Measurements from ENCODE around the gene CD81.

CD81 gene

DNA sequence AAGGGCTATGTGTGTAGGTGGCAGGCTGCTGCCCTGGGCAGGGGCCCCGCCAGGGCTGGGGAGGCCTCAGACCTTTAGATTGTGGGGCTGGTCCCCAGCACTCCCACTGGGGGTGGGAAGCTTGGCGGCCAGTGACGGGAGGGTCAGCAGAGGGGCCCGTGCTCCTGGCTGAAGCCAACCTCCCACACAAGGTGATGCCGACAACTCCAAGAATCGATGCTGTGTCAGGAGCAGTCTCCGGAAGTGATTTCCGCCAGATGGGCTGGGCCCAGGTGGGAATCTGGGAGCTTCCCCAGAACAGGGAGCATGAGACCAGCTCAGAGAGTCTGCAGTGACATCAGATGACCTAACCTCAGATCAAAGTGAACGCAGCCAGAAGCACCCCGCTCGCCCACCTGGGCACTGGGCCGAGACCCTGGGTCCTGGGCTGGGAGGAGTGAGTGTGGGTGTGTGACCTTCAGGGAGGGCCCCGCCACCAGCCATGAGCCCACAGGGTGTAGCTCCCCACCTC, 59.5 kb downstream of the CD81 start:
- no peak for DNase-seq (ENCODE audit: low spot score)

- DNase-seq (ENCODE audit: low spot score), result no peak
Observed at GRCh38 chr11:2437516-2437915, 60.4 kb downstream of the CD81 start.

DNA sequence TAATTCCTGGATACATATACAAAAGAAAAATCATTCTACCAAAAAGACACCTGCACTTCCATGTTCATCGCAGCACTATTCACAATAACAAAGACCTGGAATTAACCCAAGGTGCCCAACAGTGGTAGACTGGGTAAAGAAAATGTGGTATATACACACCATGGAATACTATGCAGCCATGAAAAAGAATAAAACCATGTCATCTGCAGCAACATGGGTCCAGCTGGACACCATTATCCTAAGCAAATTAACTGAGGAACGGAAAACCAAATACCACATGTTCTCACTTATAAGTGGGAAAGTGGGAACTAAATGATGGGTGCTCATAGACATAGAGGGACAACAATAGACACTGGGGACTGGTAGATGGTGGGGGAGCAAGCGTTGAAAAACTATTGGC, 62.7 kb downstream of the CD81 start:
- no peak for DNase-seq (ENCODE audit: low spot score)

- no peak for DNase-seq (ENCODE audit: low spot score)
Observed at GRCh38 chr11:2440646-2441045, 63.5 kb downstream of the CD81 start.

DNA sequence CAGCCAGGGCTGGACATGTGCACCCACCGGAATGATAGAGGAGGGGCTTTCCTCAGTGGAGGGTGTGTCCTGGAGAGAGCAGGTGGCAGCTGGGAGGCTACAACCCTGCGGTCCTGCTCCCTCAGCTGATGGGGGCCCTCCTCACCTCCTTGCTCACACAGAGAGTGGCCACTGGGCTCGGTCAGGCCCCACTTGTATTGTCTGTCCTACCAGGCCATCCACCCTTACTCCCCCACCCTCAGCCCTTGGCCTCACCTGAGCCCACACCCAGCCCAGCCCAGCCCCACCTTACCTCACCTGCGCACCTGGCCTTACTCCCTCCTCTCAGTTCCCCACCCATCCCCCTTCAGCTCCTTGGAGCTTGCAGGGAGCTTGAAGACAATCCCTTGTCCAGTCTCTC, 64.1 kb downstream of the CD81 start:
- no peak for DNase-seq (ENCODE audit: low spot score)

DNA sequence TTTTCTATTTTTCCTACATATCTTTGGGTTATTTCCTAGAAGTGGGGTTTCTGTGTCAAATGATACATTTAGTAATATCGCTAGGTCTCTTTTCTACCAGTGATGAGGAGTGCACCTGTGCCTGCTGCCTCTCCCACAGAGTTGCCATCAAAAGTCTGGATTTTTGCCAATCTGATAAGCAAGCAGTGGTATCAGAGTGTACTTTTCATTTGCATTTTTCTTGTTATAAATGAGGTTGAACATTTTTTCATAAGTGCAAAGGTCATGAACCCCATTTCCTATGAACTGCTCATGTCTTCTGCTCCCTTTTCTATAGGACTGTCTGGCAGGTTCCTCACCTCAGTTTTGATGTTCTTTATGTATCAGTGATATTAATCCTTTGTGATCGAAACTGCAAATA, 65.5 kb downstream of the CD81 start:
- DNase-seq (ENCODE audit: low spot score), result no peak

DNA sequence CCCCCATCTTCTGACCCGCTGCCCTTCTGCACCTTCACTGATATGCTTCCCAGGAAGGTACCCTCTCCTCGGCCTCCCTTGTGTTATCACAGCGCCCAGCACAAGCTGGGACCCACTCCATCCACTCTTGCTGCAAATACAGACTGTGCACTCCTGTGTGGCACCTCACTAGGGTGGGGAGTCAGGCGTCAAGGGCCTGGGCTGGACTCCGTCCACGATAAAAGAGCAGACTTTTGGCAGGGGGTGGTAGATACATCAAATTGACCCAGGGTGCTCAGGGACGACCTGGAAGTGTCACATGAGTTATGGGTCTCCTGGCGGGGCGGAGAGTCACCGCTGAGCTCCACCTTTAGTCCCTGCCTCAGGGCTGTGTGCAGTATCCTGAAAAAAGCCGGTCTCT, 66.3 kb downstream of the CD81 start:
- DNase-seq (ENCODE audit: low spot score), result no peak

DNA sequence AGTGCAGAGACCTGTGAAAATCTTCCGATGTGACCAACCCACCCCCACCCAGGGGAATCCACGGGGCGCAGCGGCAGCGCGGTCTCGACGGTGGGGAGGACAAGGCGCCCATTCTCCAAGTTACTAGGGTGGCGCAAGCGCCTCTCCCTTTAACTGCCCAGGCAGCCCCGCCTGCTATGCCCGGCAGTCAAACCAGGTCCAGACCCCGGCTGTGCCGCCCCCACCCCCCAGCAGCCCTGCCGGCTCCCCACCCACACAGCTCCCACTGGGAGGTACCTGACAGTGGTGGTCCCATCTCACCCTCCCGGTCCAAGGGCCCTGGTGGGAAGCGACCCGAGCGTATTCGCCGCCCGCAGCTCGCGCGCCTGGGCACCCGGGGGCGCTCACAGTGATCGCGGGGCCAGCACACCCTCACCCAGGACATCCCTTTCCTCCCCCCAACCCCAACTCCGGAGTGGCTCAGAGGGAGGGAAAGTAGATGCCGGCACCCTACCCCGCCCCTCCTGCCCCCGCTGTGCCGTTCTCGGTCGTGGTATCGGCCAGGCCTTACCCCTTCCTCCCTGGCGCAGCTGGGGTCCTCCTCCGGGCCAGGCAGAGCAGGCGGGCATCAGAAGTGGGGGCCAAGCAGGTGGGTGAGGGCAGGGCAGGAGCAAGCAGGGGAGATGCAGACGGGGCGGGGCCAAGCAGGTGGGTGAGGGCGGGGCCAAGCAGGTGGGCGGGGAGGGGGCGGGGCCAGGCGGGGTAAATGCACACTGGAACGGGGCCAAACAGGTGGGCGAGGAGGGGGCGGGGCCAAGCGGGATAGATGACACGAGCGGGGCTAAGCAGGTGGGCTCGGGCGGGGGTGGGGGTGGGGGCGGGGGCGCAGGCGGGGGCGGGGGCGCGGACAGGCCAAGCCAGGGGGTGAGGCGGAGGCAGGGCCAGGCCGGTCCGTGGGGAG, 67.0 kb downstream of the CD81 start, which contains the start of gene TRPM5:
TSS of gene TRPM5 (minus strand) at position 634 of the 940 bp plus-strand sequence. CDS start 21,478 bp downstream, outside the sequence.
- DNase-seq (ENCODE audit: low spot score), result no peak

DNA sequence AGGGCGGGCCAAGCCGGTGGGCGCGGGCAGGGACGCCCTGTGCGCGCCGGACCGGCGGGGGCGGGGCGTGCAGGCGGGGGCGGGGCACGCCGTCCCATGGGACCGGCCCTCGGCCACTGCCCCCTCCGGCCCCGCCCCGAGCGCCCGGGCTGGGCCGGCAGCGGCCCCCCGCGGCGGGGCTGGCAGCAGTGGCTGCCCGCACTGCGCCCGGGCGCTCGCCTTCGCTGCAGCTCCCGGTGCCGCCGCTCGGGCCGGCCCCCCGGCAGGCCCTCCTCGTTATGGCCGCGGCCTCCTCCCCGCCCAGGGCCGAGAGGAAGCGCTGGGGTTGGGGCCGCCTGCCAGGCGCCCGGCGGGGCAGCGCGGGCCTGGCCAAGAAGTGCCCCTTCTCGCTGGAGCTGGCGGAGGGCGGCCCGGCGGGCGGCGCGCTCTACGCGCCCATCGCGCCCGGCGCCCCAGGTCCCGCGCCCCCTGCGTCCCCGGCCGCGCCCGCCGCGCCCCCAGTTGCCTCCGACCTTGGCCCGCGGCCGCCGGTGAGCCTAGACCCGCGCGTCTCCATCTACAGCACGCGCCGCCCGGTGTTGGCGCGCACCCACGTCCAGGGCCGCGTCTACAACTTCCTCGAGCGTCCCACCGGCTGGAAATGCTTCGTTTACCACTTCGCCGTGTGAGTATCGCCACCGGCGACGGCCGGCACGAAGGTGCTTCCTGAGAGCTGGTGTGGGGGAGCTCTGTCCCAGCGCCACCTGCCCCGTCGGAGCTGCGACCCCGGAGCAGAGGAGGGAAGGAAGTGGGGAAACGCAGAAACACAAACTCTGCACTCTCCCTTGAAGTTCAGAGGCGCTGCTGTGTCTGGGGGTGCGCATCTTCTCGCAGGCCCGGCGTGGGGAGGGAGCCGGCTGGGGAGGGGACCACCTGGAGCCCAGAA, 68.0 kb downstream of the CD81 start, which contains the start of gene KCNQ1:
TSS of gene KCNQ1 (plus strand) at position 188 of the 925 bp plus-strand sequence. CDS start at position 279, 91 bp downstream.
- DNase-seq (ENCODE audit: low spot score), result no peak

DNA sequence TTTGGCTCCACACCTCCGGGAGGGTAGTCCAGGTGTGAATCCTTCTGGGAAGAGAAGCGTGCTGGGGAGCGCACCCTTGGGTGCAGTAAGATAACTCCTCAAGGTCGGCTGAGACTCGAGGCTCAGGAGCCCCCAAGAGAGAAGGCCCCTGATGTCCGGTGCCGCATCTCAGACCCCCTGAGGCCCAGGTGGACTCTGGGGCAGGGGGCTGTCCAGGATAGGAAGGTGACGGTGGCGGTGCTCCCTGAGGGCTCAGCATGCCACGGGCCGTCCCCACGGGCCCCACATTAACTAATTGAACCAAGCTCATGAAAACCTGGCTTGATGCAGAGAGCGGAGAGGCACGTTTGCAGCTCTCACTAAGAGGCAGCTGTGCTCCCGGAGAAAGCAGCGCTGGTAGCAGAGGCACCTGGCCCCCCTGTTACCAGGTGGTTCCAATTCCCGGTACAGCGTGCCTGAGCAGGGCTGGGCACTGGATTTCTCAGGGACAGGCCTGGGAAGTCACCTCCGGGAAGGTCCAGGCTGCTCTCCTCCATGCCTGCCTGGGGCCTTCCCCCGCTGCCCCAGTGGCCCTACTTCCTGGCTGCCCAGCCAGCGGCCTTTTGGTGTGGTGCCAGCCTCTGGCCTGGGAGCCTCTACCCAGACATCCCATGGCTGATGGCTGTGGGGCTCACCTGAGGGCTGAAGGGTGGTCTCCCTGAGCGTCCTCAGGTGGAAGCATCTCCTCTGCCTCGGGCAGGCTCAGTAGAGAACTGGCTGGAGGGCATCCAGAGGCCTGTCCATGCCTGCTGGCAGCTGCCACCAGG, 68.8 kb downstream of the CD81 start:
- DNase-seq (ENCODE audit: low spot score), result no peak

- no peak for DNase-seq (ENCODE audit: low spot score)
Observed at GRCh38 chr11:2446590-2447252, 69.6 kb downstream of the CD81 start.
